ENCODE results near the gene RENBP. TPM values are rescaled to one million over a fixed set of nuclear protein-coding genes. Genes with fewer than 3 reads are reported as not detected.

Gene RENBP
- polyA plus RNA-seq, 4 donors, result 5.4 to 22.3 (median 14.5) TPM

GRCh38 chrX:153922932-153923857 is 21.2 kb downstream of the RENBP start:
- no peak for DNase-seq (ENCODE audit: low read depth in 4 of 4, low spot score in 3 of 4)

- DNase-seq (ENCODE audit: low read depth in 4 of 4, low spot score in 3 of 4), result no peak
These were observed 22.7 kb downstream of the RENBP start for GRCh38 chrX:153921511-153922446.

GRCh38 chrX:153921070-153921469 is 23.4 kb downstream of the RENBP start:
- no peak for DNase-seq (ENCODE audit: low read depth in 4 of 4, low spot score in 3 of 4)

GRCh38 chrX:153920546-153920945 is 23.9 kb downstream of the RENBP start:
- DNase-seq (ENCODE audit: low read depth in 4 of 4, low spot score in 3 of 4), result no peak

- no peak for DNase-seq (ENCODE audit: low read depth in 4 of 4, low spot score in 3 of 4)
These were observed 25.2 kb downstream of the RENBP start for GRCh38 chrX:153919281-153919680.

- DNase-seq (ENCODE audit: low read depth in 4 of 4, low spot score in 3 of 4), result no peak
These were observed 26.6 kb downstream of the RENBP start for GRCh38 chrX:153917869-153918268.

GRCh38 chrX:153913701-153914100 is 30.7 kb downstream of the RENBP start:
- DNase-seq (ENCODE audit: low read depth in 4 of 4, low spot score in 3 of 4), result no peak

- no peak for DNase-seq (ENCODE audit: low read depth in 4 of 4, low spot score in 3 of 4)
These were observed 31.2 kb downstream of the RENBP start for GRCh38 chrX:153913211-153913610.

- DNase-seq (ENCODE audit: low read depth in 4 of 4, low spot score in 3 of 4), result no peak
These were observed 32.6 kb downstream of the RENBP start for GRCh38 chrX:153911798-153912197.

GRCh38 chrX:153910446-153910845 is 34.0 kb downstream of the RENBP start:
- DNase-seq (ENCODE audit: low read depth in 4 of 4, low spot score in 3 of 4), result no peak

- no peak for DNase-seq (ENCODE audit: low read depth in 4 of 4, low spot score in 3 of 4)
These were observed 34.5 kb downstream of the RENBP start for GRCh38 chrX:153909980-153910360.

GRCh38 chrX:153909024-153909979 is 35.1 kb downstream of the RENBP start:
- no peak for DNase-seq (ENCODE audit: low read depth in 4 of 4, low spot score in 3 of 4)

- no peak for DNase-seq (ENCODE audit: low read depth in 4 of 4, low spot score in 3 of 4)
These were observed 36.1 kb downstream of the RENBP start for GRCh38 chrX:153908219-153908860.

- DNase-seq (ENCODE audit: low read depth in 4 of 4, low spot score in 3 of 4), result no peak
These were observed 37.0 kb downstream of the RENBP start for GRCh38 chrX:153907456-153907855.

- no peak for DNase-seq (ENCODE audit: low read depth in 4 of 4, low spot score in 3 of 4)
These were observed 38.1 kb downstream of the RENBP start for GRCh38 chrX:153906126-153906917.

GRCh38 chrX:153905481-153906095 is 38.9 kb downstream of the RENBP start:
- no peak for DNase-seq (ENCODE audit: low read depth in 4 of 4, low spot score in 3 of 4)

GRCh38 chrX:153903991-153904957 is 40.2 kb downstream of the RENBP start, which contains the start of gene AVPR2:
Gene AVPR2, plus strand, starts transcription at chrX:153904673. Its CDS starts 473 bp downstream, at chrX:153905146.
- no peak for DNase-seq (ENCODE audit: low read depth in 4 of 4, low spot score in 3 of 4)

Measured in left renal pelvis (tissue), 4 donors.